SU-DHL-6 (cell line): ENCODE data around the gene MON2.

Source experiments
- H2AFZ ChIP-seq: fragments of 200-600 bp; sonication (generic); 2 replicates; pipeline ENCODE4 v1.6.1; 2014; ENCODE audit warnings: low read depth, mild to moderate bottlenecking, moderate library complexity, mixed read lengths, antibody characterized with exemption, low read length; ENCODE audit not compliant: severe bottlenecking
- H3F3A ChIP-seq: fragments of 200-600 bp; shearing (Covaris generic); 2 replicates; pipeline ENCODE4 v1.6.0; 2016; ENCODE audit warnings: antibody characterized with exemption, mild to moderate bottlenecking; ENCODE audit not compliant: insufficient read depth
- H3K27ac ChIP-seq: fragments of 200-600 bp; sonication (generic); 2 replicates; pipeline ENCODE4 v1.5.1; 2016; ENCODE audit warnings: low read depth, mild to moderate bottlenecking, low read length, moderate library complexity, mixed read lengths
- H3K27me3 ChIP-seq: fragments of 200-600 bp; sonication (generic), shearing (Covaris generic); 2 replicates; pipeline ENCODE4 v1.6.0; 2014; ENCODE audit warnings: mild to moderate bottlenecking, low read length
- H3K36me3 ChIP-seq: fragments of 200-600 bp; sonication (generic); 2 replicates; pipeline ENCODE4 v1.6.1; 2014; ENCODE audit warnings: mild to moderate bottlenecking, low read length, mixed read lengths
- H3K4me2 ChIP-seq: fragments of 300-600, 200-600 bp; shearing (Covaris generic), sonication (generic); 2 replicates; pipeline ENCODE4 v1.6.0; 2014; ENCODE audit warnings: low read length, low read depth, mild to moderate bottlenecking; ENCODE audit not compliant: poor library complexity, severe bottlenecking
- H3K4me3 ChIP-seq: fragments of 200-600 bp; sonication (generic); 2 replicates; pipeline ENCODE4 v1.5.1; 2014; ENCODE audit warnings: antibody characterized with exemption, low read length, mild to moderate bottlenecking, mixed read lengths; ENCODE audit not compliant: insufficient read depth, poor library complexity, severe bottlenecking
- H3K79me2 ChIP-seq: fragments of 200-600 bp; sonication (generic); 2 replicates; pipeline ENCODE4 v1.6.1; 2014; ENCODE audit warnings: mild to moderate bottlenecking, low read length, moderate library complexity; ENCODE audit not compliant: insufficient read depth
- H3K9ac ChIP-seq: fragments of 200-600 bp; sonication (generic); 2 replicates; pipeline ENCODE4 v1.7.0; 2014; ENCODE audit warnings: mild to moderate bottlenecking, low read length
- H3K9me2 ChIP-seq: fragments of 200-600 bp; sonication (generic); replicated peaks from 2 replicates; pipeline ENCODE4 v1.6.1; 2014; ENCODE audit warnings: low read length; ENCODE audit not compliant: insufficient read depth
- H3K9me3 ChIP-seq: fragments of 200-600 bp; sonication (generic); 2 replicates; pipeline ENCODE4 v1.6.1; 2014; ENCODE audit warnings: low read length, mixed read lengths; ENCODE audit not compliant: insufficient read depth
- H4K20me1 ChIP-seq: fragments of 200-600 bp; sonication (generic); 2 replicates; pipeline ENCODE4 v1.6.1; 2014; ENCODE audit warnings: low read depth, mild to moderate bottlenecking, antibody characterized with exemption, low read length, moderate library complexity, mixed read lengths
- EZH2phosphoT487 ChIP-seq: fragments of 200-600 bp; sonication (generic), shearing (Covaris generic); conservative IDR thresholded peaks from 2 replicates; pipeline ENCODE4 v1.6.1; 2018; ENCODE audit warnings: mild to moderate bottlenecking, antibody characterized with exemption, low read length, moderate library complexity, mixed read lengths
- TF ChIP-seq, protein P1 (sequence below): fragments of 200-600 bp; sonication (generic); IDR thresholded peaks from one replicate; pipeline ENCODE4 v1.5.1; 2017; ENCODE audit warnings: antibody characterized with exemption, mild to moderate bottlenecking, low read length, moderate library complexity; ENCODE audit not compliant: insufficient read depth, poor library complexity, severe bottlenecking

MON2 gene

DNA sequence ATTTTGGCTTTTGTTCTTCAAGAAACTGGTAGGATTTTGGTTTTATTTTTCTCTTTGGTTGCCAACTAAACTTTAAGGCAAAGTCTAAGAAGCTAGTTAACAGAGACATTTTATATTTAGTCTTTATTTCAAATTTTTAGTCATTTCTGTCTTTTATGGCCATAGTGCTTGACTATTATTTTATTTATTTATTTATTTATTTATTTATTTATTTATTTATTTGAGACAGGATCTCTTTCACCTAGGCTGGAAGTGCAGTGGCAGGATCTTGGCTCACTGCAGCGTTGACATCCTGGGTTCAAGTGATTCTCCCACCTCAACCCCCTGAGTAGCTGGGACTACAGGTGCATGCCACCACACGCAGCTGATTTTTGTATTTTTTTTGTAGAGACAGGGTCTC, 3.1 kb downstream of the MON2 start:
- Histone ChIP-seq H3K4me3 (no peak overlapping the region), H3K9ac (no peak overlapping the region), H3K36me3 (peaks cover 7% of the 10 kb centered on the region; the same call in 1 of the 2 replicates), H3K79me2 (peaks cover 72% of the 10 kb centered on the region), H4K20me1 (no peaks in the 10 kb centered on the region), H3K27ac (no peak overlapping the region), H3K27me3 (no peaks in the 10 kb centered on the region), H3K9me3 (no peaks in the 10 kb centered on the region), H3K9me2 (no peaks in the 10 kb centered on the region), H2AFZ (no peak overlapping the region), H3F3A (peaks cover 10% of the 10 kb centered on the region), H3K4me2 (peak overlapping the region; percentile 96)
- TF ChIP-seq, protein P1, sequence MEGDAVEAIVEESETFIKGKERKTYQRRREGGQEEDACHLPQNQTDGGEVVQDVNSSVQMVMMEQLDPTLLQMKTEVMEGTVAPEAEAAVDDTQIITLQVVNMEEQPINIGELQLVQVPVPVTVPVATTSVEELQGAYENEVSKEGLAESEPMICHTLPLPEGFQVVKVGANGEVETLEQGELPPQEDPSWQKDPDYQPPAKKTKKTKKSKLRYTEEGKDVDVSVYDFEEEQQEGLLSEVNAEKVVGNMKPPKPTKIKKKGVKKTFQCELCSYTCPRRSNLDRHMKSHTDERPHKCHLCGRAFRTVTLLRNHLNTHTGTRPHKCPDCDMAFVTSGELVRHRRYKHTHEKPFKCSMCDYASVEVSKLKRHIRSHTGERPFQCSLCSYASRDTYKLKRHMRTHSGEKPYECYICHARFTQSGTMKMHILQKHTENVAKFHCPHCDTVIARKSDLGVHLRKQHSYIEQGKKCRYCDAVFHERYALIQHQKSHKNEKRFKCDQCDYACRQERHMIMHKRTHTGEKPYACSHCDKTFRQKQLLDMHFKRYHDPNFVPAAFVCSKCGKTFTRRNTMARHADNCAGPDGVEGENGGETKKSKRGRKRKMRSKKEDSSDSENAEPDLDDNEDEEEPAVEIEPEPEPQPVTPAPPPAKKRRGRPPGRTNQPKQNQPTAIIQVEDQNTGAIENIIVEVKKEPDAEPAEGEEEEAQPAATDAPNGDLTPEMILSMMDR: no peak
- TF ChIP-seq EZH2phosphoT487: no peak

DNA sequence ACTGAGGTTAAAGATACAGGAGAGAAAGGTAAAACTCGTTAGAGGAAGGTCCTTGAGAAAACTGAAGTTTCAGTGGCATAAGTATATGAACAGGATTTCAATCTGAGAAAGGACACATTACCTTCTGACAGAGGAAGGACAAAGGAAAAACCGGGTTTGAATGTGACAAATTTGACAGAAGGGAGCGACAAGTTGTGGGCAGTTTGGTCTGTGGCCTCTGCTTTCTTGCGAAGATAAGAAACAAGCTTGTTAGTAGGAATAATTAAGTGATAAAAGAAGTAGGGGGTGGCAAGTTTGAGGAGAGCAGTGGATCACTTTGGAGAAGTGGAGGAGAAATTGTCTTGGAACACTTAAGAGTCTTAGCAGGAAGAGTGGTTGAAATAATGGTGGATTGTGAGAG, 5.1 kb downstream of the MON2 start:
- no peaks in the 10 kb centered on the region for H3F3A ChIP-seq
- peaks cover 7% of the 10 kb centered on the region; the same call in 1 of the 2 replicates for H3K36me3 ChIP-seq
- H3K9me3 ChIP-seq: no peaks in the 10 kb centered on the region
- H2AFZ ChIP-seq: no peak overlapping the region
- no peaks in the 10 kb centered on the region for H3K27me3 ChIP-seq
- no peak overlapping the region for H3K27ac ChIP-seq
- no peak overlapping the region for H3K9ac ChIP-seq
- H3K9me2 ChIP-seq: no peaks in the 10 kb centered on the region
- no peak overlapping the region for H3K4me3 ChIP-seq
- no peak overlapping the region for H3K4me2 ChIP-seq
- H4K20me1 ChIP-seq: no peaks in the 10 kb centered on the region
- TF ChIP-seq, protein P1: no peak
- TF ChIP-seq EZH2phosphoT487: no peak
- peaks cover 89% of the 10 kb centered on the region for H3K79me2 ChIP-seq

DNA sequence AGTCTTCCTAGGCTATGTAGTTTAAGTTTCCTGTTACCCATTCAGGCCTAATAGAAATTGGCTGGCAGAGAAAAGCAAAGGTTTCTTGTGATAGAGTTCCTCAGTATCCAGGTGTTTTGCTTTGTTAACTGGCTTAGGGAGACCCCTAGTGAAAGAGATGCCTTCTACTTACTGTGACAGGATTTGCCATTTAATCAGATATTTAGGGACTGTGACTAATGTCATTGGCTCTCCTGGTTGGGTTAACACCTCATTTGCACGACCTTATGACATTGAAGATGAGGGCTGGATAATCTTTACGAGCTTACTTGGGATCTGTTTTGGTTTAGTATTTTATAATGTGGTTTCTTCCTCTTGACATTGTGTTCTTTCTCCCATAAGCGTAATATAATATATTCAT, 5.8 kb downstream of the MON2 start:
- H2AFZ ChIP-seq: no peak overlapping the region
- no peaks in the 10 kb centered on the region for H3K27me3 ChIP-seq
- no peak overlapping the region for H3K27ac ChIP-seq
- no peaks in the 10 kb centered on the region for H3K9me3 ChIP-seq
- H3K79me2 ChIP-seq: peaks cover 89% of the 10 kb centered on the region
- H3K4me3 ChIP-seq: no peak overlapping the region
- H4K20me1 ChIP-seq: no peaks in the 10 kb centered on the region
- no peak for TF ChIP-seq EZH2phosphoT487
- TF ChIP-seq, protein P1: no peak
- no peaks in the 10 kb centered on the region for H3K9me2 ChIP-seq
- no peaks in the 10 kb centered on the region for H3F3A ChIP-seq
- H3K4me2 ChIP-seq: no peak overlapping the region
- H3K36me3 ChIP-seq: peaks cover 7% of the 10 kb centered on the region; the same call in 1 of the 2 replicates
- H3K9ac ChIP-seq: no peak overlapping the region
